GM13977 (cell line): Measurements from ENCODE around the gene MOB3C.

Experiments
- DNase-seq: peaks from one replicate; pipeline ENCODE4 v3.0.0; 2012; ENCODE audit warnings: low spot score
- in situ Hi-C: fragments of 300-500 bp; cut with MboI; formaldehyde crosslinking; loops from one replicate; pipeline ENCODE4 v1.12.0; 2022; ENCODE audit warnings: low sequenced_read_pairs, low pct_unique_long_range_greater_than_20kb, mixed read lengths, inconsistent platforms; ENCODE audit not compliant: unreplicated experiment
- TF ChIP-seq, protein P1 (sequence below): IDR thresholded peaks from 2 replicates; pipeline ENCODE4 v1.5.1; 2012; ENCODE audit warnings: mild to moderate bottlenecking, control low read depth; ENCODE audit not compliant: insufficient read depth; ENCODE audit errors: extremely low read depth, missing control alignments

MOB3C gene

DNA sequence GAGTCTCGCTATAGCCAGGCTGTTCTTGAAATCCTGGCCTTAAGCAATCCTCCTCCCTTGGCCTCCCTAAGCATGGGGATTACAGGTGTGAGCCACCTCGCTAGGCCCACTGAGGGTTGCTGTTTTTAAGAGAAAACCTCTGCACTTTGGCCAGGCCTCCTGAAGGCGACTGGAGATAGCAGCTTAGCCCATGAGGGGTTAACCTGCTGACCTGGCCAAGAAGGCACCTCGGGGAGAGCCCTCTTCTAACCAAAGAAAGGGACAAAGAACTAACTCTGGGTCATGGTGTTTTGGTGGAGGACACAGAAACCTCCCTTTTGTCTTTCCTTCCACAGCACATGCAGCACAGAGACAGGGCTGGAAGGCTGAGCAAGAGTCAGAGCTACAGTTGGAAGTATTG is 47.5 kb downstream of the MOB3C start:
- DNase-seq = no peak
- in situ Hi-C loops = no loop called here
- TF ChIP-seq, protein P1, sequence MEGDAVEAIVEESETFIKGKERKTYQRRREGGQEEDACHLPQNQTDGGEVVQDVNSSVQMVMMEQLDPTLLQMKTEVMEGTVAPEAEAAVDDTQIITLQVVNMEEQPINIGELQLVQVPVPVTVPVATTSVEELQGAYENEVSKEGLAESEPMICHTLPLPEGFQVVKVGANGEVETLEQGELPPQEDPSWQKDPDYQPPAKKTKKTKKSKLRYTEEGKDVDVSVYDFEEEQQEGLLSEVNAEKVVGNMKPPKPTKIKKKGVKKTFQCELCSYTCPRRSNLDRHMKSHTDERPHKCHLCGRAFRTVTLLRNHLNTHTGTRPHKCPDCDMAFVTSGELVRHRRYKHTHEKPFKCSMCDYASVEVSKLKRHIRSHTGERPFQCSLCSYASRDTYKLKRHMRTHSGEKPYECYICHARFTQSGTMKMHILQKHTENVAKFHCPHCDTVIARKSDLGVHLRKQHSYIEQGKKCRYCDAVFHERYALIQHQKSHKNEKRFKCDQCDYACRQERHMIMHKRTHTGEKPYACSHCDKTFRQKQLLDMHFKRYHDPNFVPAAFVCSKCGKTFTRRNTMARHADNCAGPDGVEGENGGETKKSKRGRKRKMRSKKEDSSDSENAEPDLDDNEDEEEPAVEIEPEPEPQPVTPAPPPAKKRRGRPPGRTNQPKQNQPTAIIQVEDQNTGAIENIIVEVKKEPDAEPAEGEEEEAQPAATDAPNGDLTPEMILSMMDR = no peak

- TF ChIP-seq, protein P1 = no peak
- in situ Hi-C loops = no loop called here
Measured at GRCh38 chr1:46568461-46568891, 48.1 kb downstream of the MOB3C start.

GRCh38 chr1:46563341-46563740 is 53.3 kb downstream of the MOB3C start:
- in situ Hi-C loops = no loop called here
- TF ChIP-seq, protein P1 = no peak
- DNase-seq = no peak

More at GRCh38 chr1:46568461-46568891, 48.1 kb downstream of the MOB3C start:
- DNase-seq = no peak

GRCh38 chr1:46562498-46562897 is 54.1 kb downstream of the MOB3C start:
- DNase-seq = no peak
- in situ Hi-C loops = no loop called here
- TF ChIP-seq, protein P1 = no peak

GRCh38 chr1:46558966-46559365 is 57.6 kb downstream of the MOB3C start:
- DNase-seq = no peak
- in situ Hi-C loops = no loop called here
- TF ChIP-seq, protein P1 = no peak

GRCh38 chr1:46558141-46558963 is 58.3 kb downstream of the MOB3C start:
- no peak for DNase-seq
- TF ChIP-seq, protein P1 = no peak
- in situ Hi-C loops = no loop called here
